COLO668 (cell line): ENCODE results near the gene PAK2.
"Not testable (repeated sequence)": the region's sequence is repeated elsewhere in the genome, so short reads cannot be mapped to it uniquely, and the experiment has no call there.

ENCODE experiments used
- DNase-seq: peaks from one replicate; lab custom pipeline; 2025; ENCODE audit not compliant: unreplicated experiment; lab: John Stamatoyannopoulos, UW

PAK2 gene

DNA sequence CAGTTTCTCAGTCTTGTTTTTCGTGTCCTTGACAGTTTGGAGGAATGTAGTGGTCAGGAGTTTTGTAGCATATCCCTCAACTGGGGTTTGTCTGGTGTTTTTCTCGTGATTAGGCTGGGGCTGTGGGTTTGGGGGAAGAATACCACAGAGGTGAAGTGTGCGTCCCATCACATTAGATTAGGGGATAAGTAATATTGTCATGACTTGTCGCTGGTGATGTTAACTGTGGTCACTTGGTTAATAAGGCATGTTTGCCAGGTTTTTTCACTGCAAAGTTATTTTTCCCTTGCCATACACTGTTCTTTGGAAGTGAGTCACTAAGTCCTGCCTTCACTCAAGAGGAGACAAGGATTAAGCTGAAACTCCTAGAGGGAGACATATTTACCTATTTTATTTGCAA, 39.1 kb downstream of the PAK2 start:
- DNase-seq = no peak

DNA sequence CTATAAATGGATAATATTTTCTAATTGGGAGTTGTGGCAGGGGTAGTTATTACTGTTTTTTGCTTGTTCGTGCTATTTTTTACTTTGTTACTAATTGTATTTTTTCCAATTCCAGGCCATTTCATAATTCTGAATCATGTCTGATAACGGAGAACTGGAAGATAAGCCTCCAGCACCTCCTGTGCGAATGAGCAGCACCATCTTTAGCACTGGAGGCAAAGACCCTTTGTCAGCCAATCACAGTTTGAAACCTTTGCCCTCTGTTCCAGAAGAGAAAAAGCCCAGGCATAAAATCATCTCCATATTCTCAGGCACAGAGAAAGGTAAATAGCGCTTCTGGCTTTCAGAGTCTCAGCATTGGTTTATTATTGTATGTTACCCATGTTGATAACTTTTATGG, 42.9 kb downstream of the PAK2 start:
- DNase-seq = no peak

DNA sequence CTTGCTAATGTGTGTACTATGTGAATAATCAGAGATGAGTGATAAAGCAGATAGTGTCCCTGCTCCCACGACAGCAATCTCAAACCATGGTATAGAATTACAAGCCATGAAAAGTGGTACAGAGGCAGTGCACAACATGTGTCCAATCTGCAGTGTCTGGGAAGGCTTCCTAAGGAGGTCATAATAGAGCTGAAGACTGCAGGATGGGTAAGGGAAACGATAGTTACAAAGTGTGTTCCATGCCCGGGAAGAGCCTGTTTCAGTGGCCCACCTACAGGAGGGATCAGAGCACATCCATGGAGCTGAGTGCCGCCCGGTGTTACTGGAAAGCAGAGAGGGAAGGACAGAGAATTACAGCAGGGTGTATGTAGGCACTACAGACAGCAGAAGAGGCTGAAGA, 48.9 kb downstream of the PAK2 start:
- DNase-seq = no peak

DNA sequence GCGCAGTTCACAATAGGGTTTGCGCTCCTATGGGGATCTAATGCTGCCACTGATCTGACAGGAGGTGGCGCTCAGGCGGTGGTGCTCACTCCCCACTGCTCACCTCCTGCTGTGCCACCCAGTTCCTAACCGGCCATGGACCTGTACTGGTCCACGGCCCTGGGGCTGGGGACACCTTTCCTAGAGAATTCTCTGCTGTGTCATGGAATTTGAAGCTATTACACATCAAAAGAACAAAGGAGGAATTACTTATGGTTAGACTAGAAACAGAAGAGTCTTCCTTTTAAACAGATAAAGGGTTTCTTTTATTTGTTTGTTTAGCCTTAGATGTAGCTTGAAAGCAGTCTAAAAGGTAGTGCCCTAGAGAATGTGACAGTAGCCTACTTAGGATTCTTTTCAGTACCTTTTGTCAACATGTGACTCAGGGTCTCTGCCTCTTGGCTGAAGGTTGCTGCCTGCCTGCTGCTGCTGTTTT, 50.3 kb downstream of the PAK2 start:
- DNase-seq = no peak

DNA sequence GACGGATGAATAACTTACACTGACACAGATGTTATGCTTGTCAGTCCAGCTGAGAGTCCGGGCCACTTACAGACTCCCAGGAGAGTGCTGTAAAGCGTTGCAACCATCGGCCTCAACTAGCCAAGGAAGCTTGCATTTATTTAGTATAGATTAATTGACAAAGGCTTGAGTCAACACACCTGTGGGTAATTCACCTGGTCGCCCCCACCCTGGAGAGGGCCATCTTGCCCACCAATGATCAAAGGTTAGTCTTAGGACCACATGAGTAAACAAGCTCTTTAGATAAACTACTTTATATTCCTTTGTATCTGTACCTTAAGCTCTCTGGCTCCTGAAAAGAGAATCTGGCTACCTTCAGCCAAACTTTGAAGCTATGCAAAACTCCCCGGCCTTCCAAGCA, 51.0 kb downstream of the PAK2 start:
- no peak for DNase-seq

DNA sequence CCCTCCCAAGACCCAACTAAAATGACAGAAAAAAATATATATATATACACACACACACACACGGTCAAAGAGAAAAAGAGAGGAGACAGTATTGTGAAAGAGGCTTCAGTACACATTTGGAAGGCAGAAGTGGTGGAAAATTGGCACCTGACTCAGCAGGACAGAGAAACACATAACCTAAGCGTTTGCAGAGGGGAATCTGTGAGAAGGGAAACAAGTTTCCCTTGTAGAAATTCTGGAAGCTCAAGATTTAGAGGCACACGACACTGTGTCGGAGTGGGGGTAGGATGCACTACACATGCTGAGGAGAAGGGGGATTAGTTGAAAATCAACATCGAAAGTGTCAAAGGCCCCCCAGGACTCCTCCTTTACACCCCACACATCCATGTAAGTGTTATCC, 53.1 kb downstream of the PAK2 start:
- no peak for DNase-seq

DNA sequence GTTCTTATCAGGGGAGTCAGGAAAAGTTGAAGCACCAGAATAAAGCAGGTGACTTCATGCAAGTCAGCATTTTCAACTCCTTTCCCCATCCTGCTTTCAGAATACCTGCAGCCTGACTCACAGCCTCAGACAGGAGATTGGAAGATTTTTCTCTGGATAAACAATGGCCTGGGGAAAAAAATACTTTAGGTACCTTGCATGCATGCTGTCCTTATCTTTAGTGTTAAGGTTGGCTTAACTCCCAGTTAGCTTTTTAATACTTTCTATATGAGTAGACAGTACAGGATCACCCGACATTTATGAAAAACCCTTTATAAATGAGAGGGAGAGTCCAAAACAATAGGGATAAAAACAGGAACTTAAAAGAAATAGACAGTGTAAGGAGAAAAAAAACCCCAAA, 53.6 kb downstream of the PAK2 start:
- no peak for DNase-seq

DNA sequence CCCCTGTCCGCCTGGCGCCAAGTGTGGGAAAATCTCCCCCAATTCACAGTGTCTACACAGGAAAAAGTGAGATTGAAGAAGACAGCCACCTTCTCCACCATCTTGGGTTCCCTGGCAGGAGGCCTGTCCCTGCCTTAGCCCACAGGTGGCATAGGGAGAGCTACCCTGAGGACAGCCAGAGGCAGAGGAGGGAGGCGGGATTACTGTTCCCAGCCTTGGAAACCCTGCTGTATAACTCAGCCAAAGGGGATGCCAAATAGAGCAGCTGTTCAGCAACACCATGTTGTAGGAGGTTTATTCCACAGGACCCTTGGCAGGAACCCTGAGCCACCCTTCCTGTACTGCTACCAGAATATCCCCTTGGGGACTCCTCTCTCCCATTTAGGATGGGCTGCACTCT, 54.8 kb downstream of the PAK2 start:
- DNase-seq = no peak

DNA sequence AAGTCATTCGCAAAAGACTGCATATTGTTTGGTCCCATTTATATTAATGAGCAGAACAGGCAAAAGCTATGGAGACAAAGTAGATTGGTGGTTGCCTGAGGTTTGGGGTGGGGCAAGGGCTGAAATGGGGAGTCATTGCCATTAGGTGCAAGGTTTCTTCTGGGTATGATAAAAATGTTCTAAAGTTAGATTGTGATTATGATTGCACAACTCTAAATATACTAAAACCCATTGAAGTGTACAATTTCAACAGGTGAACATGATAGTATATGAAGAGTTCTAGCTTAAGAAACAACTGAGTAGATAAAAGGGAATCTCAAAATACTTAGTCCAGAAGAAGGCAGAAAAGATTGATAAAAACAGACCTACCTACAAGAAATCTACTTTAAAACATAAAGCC, 56.7 kb downstream of the PAK2 start:
- no peak for DNase-seq

DNA sequence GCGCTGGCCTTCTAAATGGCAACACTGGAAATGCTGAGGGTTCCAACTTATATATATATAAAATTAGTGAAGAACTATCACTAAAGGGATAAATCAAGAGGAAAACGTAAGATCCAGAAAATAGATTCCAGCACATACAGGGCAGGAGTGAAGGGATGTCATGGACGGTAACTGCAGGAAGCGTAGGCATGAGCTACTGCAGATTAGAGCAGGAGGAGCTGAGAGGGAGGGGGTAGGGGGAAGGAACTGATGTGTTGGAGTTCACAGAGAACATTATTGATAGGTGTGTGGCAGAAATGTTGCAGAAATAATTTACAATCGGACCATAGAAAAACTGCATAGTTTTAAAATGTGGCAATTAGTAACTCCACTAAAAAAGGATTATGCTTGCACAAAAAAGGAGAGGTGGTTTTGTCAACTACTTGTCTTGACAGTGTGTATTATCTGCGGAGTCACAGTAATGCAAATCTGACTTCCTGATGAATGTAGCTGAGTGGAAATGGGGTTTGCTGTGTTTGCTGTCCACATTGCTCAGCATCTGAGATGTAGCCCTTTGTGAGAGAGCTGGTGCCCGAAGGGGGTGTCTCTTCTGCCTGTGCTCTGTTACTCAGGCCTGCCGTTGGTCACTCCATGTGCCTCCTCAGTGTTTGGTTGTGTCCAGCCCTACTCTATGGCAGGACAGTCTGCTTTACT, 61.2 kb downstream of the PAK2 start:
- DNase-seq = no peak

DNA sequence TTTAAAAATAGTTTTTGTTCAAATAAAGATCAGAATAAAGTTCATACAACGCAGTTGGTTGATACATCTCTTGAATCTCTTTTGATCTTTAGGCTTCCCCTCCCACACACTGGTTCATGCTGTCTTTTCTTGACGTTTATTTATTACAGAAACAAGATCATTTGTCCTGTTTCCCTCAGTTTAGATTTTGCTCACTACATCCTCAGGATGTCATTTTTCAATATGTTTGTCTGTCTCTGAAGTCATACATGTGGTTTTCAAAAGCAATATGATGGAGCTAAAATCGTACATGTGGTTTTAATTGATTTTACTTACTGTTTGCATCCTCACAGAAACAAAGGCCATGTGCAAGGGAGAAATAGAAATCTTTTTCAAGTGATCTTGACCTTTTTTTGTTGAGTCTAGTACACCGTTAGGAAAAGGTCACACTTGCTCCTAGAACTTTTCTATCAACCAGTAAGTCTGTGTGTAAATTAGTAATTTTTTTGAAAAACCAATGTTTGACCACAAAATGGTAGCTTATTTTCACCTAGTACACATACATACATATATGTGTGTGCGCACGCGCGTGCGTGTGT, 64.3 kb downstream of the PAK2 start:
- DNase-seq = no peak

DNA sequence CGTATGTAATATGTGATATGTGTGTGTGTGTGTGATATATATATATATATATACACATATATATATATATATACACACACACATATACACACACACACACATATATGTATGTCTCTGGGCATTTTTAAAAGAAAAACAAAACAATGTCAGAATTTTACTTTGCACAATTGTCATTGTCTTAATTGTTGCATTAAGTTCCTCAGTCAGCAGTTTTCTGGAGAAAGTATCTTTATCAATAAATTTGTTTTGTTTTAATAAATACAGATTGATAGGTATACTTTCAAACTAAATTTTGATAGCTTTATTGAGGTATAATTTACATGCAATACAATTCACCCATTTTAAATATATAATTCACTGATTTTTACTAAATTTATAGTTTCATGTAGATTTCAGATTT, 65.1 kb downstream of the PAK2 start:
- DNase-seq = no peak

DNA sequence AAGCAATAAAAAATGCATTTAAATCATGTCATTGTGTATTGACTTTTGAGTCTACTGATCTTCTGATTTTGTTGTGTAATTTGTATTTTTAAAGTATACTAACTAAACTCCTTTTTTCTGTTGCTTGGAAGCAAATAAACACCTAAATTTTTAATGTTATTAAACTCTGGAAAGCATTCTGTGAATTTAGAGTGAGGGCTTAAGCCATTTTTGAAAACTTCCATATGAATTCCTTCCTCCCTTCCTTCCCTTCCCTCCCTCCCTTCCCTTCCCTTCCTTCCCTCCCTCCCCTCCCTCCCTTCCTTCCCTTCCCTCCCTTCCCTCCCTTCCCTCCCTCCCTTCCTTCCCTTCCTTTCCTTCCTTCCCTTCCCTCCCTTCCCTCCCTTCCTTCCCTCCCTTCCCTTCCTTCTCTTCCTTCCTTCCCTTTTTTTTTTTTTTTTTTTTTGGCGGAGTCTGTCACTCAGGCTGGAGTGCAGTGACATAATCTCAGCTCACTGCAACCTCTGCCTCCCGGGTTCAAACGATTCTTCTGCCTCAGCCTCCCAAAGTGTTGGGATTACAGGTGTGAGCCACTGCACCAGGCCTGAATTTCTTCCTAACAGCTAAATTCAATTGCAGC, 71.4 kb downstream of the PAK2 start:
- DNase-seq = no peak

DNA sequence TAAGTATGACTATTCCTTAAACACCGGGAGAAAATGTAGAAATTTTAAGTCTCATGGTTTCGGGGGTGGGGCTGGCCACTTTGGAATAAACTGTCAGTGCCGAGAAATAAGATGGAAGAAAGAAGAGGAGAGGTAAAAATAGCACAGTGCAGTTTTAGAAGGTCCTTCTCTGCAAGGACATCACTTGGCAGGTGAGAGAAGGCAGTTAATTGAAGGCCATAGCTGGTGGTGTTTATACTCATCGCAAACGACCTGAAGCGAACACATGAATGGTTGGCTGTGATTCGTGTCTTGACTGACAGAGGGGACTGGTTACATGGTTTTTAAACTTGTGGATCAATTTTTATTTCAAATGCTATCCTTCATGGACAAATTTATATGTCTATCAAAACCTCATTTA, 73.2 kb downstream of the PAK2 start:
- no peak for DNase-seq

DNA sequence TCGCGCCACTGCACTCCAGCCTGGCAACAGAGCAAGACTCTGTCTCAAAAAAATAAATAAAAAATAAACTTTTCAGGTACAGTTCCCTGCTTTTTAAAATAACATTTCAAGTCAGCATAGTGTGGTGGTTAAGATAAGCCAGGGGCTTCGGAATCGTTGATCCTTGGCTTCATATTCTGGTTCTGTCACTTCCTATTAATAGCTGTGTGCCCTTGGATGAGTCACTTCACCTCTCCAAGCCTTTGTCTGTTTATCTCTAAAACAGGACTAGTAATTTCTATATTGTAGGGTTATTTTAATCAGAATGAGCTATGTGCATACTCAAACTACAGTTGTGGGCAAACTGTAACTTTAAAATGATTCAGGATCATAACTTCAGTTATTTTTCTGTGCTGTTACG, 74.2 kb downstream of the PAK2 start:
- DNase-seq = no peak

DNA sequence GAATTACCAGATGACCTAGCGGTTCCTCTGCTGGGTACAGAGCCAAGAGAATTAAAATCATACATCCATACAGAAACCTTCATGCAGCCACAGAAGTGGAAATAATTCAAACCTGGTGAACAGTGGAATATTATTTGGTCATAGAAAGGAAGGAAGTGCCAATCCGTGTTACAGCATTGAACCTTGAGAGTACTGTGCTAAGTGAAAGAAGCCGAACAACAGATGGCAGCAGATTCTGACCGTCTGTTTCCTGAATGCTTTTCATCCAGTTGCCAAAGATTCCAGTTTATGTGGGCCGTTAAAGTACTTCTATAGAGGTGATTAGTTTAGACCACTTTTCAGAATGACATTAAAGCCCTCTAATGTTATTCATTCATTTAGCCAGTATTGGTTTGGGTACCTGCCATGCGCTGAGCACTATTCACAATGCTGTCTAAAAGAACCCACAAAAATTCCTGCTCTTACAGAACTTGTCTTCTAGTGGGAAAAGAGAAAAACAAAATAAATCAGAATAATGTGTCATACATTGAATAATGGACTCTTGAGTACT, 82.2 kb downstream of the PAK2 start:
- DNase-seq = no peak

DNA sequence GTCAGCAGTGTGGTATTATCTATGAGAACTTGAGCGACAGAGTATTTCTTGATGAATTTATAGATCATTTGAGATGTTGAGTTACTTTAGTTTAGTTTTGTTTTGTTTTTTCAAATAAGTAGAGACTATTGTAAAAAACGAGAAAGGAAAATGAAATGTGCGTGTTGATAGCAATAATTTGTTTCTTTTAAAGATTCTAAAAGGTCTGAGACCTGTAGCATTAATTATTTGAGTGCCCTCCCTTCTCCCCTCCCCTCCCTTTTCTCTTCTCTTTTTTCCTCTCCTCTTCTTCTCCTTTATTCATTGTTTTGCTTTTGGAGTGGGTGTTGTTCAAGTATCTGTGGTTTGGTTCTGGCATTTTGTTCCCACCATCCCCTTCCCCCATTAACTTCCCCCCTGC, 90.0 kb downstream of the PAK2 start:
- not testable (repeated sequence) for DNase-seq

DNA sequence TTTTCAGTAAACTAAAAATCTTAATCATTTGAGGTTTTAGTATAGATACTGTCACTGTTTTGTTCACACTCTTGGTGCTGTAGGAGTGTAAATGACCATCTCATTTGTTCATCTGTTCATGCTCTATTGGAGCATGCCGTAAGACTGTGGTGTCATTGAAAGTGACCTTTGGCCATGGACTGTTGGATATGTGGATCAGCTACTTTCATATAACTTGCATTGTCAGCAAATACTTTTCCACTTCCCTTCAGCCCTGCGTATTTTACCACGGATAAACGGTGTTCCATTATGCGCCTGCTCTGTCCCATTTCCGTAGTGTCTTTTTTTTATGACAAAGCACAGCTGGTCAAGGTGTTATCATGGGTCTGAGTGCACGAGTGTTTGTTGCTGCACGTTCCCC, 95.4 kb downstream of the PAK2 start:
- DNase-seq = no peak

DNA sequence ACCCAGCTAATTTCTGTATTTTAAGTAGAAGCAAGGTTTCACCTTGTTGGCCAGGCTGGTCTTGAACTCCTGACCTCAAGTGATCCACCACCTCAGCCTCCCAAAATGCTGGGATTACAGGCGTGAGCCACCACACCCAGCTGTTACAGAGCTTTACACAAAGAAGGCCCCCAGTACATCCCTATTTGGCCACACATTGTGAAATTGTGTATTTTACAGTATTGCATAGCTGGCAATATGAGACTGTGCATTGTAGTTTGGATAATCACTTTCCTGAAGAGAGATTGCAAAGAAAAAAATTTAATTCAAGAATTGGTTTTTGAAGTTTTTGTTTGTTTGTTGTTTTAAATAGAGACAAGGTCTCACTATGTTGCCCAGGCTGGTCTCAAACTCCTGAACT, 97.0 kb downstream of the PAK2 start:
- not testable (repeated sequence) for DNase-seq

DNA sequence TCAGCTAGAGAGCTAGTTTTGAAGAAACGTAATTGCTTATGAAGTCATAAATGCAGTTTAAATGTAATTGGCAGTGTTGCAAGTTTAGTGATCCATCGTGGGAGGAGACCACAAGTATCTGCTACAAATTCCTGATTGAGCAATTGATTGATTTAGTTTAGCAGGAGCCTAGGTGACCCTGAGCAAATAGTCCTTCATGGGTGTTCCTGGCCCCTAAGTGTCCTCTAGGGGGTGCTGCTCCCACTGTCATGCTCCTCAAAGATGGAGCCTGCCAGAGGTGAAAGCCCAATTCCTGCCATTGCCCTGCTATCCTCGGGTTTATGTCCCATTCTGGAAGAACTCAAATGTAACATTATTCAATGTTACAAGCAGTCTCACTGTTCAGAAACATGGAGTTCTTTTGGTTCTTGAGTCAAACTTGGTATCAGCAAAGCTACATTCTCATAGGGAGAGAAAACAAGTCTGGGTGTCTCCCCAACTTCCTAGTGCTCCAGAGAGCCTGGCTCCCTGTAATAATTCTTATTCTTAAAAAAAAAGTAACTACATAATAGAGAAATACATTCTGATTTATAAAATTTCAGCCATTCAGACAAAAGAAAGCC, 98.3 kb downstream of the PAK2 start:
- DNase-seq = peak; percentile 32

DNA sequence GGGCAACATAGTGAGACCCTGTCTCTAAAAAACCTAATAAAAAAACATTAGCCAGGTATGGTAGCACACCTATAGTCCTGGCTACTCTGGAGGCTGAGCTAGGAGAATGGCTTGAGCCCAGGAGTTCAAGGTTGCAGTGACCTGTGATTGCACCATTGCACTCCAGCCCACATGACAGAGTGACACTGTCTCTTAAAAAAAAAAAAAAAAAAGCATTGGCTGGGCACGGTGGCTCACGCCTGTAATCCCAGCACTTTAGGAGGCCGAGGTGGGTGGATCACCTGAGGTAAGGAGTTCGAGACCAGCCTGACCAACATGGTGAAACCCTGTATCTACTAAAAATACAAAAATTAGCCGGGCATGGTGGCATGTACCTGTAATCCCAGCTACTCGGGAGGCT, 99.7 kb downstream of the PAK2 start:
- DNase-seq = not testable (repeated sequence)
